ENCODE measurements around the gene RXRG.

- no peak for TF ChIP-seq TAF1 (IDR thresholded peaks at IDR 0.05; ENCODE audit: borderline replicate concordance, insufficient read depth, low read length)
- no peak for TF ChIP-seq POLR2AphosphoS5 (IDR thresholded peaks at IDR 0.05; ENCODE audit: low read depth, low read length)
- TF ChIP-seq SIN3A (IDR thresholded peaks at IDR 0.05; ENCODE audit: borderline replicate concordance, insufficient read depth, low read length) = no peak
Measured at GRCh38 chr1:165451691-165452090, 6.8 kb upstream of the RXRG start.

Measured in PFSK-1 (cell line).